Activated CD8-positive, alpha-beta T cell treated with anti-CD3 and anti-CD28 coated beads, Interleukin-2, amount 10 ng/mL, durations not matched to agents 7 days and 5 days (primary cell): ENCODE data around the gene TUBB2B. TPM values are rescaled to one million over a fixed set of nuclear protein-coding genes. Genes with fewer than 3 reads are reported as not detected.

Source experiments
- ATAC-seq: fragments of 150-1000 bp; cut with Tn5 transposase; one replicate; pipeline ENCODE4 v1.10.0; 2021; ENCODE audit warnings: moderate library complexity
- CTCF ChIA-PET: fragments of 350-600 bp; sonication (Branson Sonifier 250); formaldehyde crosslinking; loops from one replicate; lab custom pipeline; 2021; ENCODE audit warnings: antibody characterized with exemption; lab: Charles Lee
- POLR2A ChIA-PET: fragments of 350-600 bp; sonication (Branson Sonifier 250); formaldehyde crosslinking; loops from one replicate; lab custom pipeline; 2021; ENCODE audit warnings: antibody characterized with exemption; lab: Charles Lee
- DNase-seq: peaks from one replicate; pipeline ENCODE4 v3.0.0-alpha.2; 2020
- H3K27ac Mint-ChIP-seq: one replicate; pipeline ENCODE4 v1.8.0; 2021; ENCODE audit warnings: mild to moderate bottlenecking, mixed read lengths
- H3K27me3 Mint-ChIP-seq: one replicate; pipeline ENCODE4 v1.8.0; 2021; ENCODE audit warnings: low read depth, mixed read lengths
- H3K36me3 Mint-ChIP-seq: one replicate; pipeline ENCODE4 v1.8.0; 2021; ENCODE audit warnings: low read depth, mixed read lengths
- H3K4me1 Mint-ChIP-seq: one replicate; pipeline ENCODE4 v1.8.0; 2021; ENCODE audit warnings: low read depth, mixed read lengths
- H3K4me3 Mint-ChIP-seq: one replicate; pipeline ENCODE4 v1.8.0; 2021; ENCODE audit warnings: mild to moderate bottlenecking, mixed read lengths
- H3K9me3 Mint-ChIP-seq: one replicate; pipeline ENCODE4 v1.8.0; 2022; ENCODE audit warnings: mixed read lengths; ENCODE audit not compliant: insufficient read depth
- total RNA-seq, 2 experiments: library from RNA; stranded (reverse); gene quantifications; one replicate each; pipeline ENCODE4 v1.2.3, GENCODE V29; 2021

TUBB2B gene
- total RNA-seq, 2 experiments from 2014 or later, result not detected

GRCh38 chr6:3231247-3232016 lies 4.0 kb upstream of the TUBB2B start:
- H3K27ac Mint-ChIP-seq, result no peak overlapping the region
- H3K4me1 Mint-ChIP-seq, result peaks cover 48% of the 10 kb centered on the region
- no peak overlapping the region for H3K4me3 Mint-ChIP-seq
- ATAC-seq (no peak), DNase-seq (no peak)
- CTCF ChIA-PET, result interaction anchor here (4.3 kb wide), 1 partner anchor 19 kb away, joined by 19 read pairs; no protein-coding TSS in a partner anchor
- H3K27me3 Mint-ChIP-seq, result peaks cover 82% of the 10 kb centered on the region
- POLR2A ChIA-PET, result no interaction called here
- no peaks in the 10 kb centered on the region for H3K9me3 Mint-ChIP-seq
- H3K36me3 Mint-ChIP-seq, result no peaks in the 10 kb centered on the region

- POLR2A ChIA-PET, result no interaction called here
- Mint-ChIP-seq H3K27ac (no peak overlapping the region), H3K9me3 (no peaks in the 10 kb centered on the region), H3K36me3 (no peaks in the 10 kb centered on the region), H3K4me3 (no peak overlapping the region), H3K27me3 (peaks cover 84% of the 10 kb centered on the region), H3K4me1 (peaks cover 49% of the 10 kb centered on the region)
- no peak for ATAC-seq
- DNase-seq, result no peak
- CTCF ChIA-PET, result interaction anchor here (4.3 kb wide), 1 partner anchor 20 kb away, joined by 19 read pairs; no protein-coding TSS in a partner anchor
These were observed 3.4 kb upstream of the TUBB2B start for GRCh38 chr6:3230900-3231246.

GRCh38 chr6:3230256-3230882 lies 2.9 kb upstream of the TUBB2B start:
- peaks cover 83% of the 10 kb centered on the region for H3K27me3 Mint-ChIP-seq
- no peak for DNase-seq
- H3K4me3 Mint-ChIP-seq, result no peak overlapping the region
- peaks cover 46% of the 10 kb centered on the region for H3K4me1 Mint-ChIP-seq
- no peaks in the 10 kb centered on the region for H3K9me3 Mint-ChIP-seq
- no peak overlapping the region for H3K27ac Mint-ChIP-seq
- ChIA-PET POLR2A (no interaction called here), CTCF (interaction anchor here (4.3 kb wide), 1 partner anchor 20 kb away, joined by 19 read pairs; no protein-coding TSS in a partner anchor)
- no peaks in the 10 kb centered on the region for H3K36me3 Mint-ChIP-seq
- ATAC-seq, result no peak

DNA sequence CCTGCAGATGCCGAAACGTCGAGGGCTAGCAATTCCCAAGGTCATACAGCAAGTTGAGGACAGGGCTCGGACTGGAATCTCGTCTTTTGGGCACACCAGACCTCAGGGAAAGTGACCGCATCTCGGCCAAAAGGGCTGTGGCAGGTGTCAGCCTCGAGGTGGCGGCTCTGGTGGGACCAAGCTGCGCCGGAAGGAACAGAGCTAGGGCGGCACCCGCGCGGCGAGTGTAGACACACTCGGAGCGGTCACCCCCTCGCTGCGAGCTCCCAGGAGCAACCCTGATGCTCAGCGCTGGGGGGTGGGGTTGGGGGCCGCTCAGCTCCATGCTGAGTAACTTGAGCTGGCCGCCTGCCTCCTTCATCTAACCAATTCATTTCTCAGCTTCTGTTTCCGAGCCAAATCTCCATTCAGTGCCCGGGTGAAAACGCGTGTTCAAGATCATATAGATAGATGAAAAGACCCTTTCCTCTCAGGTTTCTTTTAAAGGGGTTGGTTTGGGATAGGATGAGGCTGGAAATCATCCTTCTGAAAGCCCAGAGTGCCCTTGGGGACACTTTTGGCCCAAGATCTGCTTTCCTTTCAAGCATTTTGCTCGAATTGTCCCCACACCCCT lies 2.2 kb upstream of the TUBB2B start:
- Mint-ChIP-seq H3K4me3 (peak overlapping the region; percentile 53), H3K4me1 (peaks cover 46% of the 10 kb centered on the region), H3K36me3 (no peaks in the 10 kb centered on the region), H3K27ac (no peak overlapping the region), H3K27me3 (peaks cover 81% of the 10 kb centered on the region), H3K9me3 (no peaks in the 10 kb centered on the region)
- DNase-seq (peak; percentile 51), ATAC-seq (peak; percentile 60)
- POLR2A ChIA-PET, result no interaction called here
- CTCF ChIA-PET, result interaction anchor here (1.0 to 4.3 kb wide), 2 partner anchors 21 to 24 kb away, joined by 3 to 19 read pairs; no protein-coding TSS in a partner anchor

GRCh38 chr6:3228771-3229565 lies 1.5 kb upstream of the TUBB2B start:
- Mint-ChIP-seq H3K27ac (no peak overlapping the region), H3K4me3 (peak overlapping the region; percentile 53), H3K27me3 (peaks cover 78% of the 10 kb centered on the region), H3K36me3 (no peaks in the 10 kb centered on the region), H3K9me3 (no peaks in the 10 kb centered on the region), H3K4me1 (peaks cover 46% of the 10 kb centered on the region)
- POLR2A ChIA-PET, result no interaction called here
- peak; percentile 56 for DNase-seq
- CTCF ChIA-PET, result interaction anchor here (1.0 to 4.3 kb wide), 2 partner anchors 22 to 25 kb away, joined by 3 to 19 read pairs; no protein-coding TSS in a partner anchor
- ATAC-seq, result peak; percentile 9

- ChIA-PET CTCF (interaction anchor here (1.9 kb wide), 1 partner anchor 23 kb away, joined by 12 read pairs; no protein-coding TSS in a partner anchor), POLR2A (interaction anchor here (0.6 kb wide), 1 partner anchor 234 kb away, joined by 4 read pairs; no protein-coding TSS in a partner anchor)
- Mint-ChIP-seq H3K36me3 (no peaks in the 10 kb centered on the region), H3K27ac (no peak overlapping the region), H3K27me3 (peaks cover 77% of the 10 kb centered on the region), H3K4me3 (peak overlapping the region; percentile 38), H3K4me1 (peaks cover 46% of the 10 kb centered on the region), H3K9me3 (no peaks in the 10 kb centered on the region)
- no peak for DNase-seq
- ATAC-seq, result no peak
These were observed 706 bp upstream of the TUBB2B start for GRCh38 chr6:3228046-3228671.

- Mint-ChIP-seq H3K4me1 (peaks cover 42% of the 10 kb centered on the region), H3K27ac (no peak overlapping the region), H3K27me3 (peaks cover 66% of the 10 kb centered on the region), H3K4me3 (peak overlapping the region; percentile 63), H3K9me3 (no peaks in the 10 kb centered on the region), H3K36me3 (no peaks in the 10 kb centered on the region)
- POLR2A ChIA-PET, result no interaction called here
- CTCF ChIA-PET, result interaction anchor here (1.9 kb wide), 1 partner anchor 25 kb away, joined by 12 read pairs; no protein-coding TSS in a partner anchor
- ATAC-seq (peak; percentile 19), DNase-seq (no peak)
These were observed 731 bp downstream of the TUBB2B start for GRCh38 chr6:3226481-3227362.

GRCh38 chr6:3226042-3226441 lies 1.4 kb downstream of the TUBB2B start:
- ChIA-PET POLR2A (no interaction called here), CTCF (interaction anchor here (1.9 kb wide), 1 partner anchor 26 kb away, joined by 12 read pairs; no protein-coding TSS in a partner anchor)
- no peaks in the 10 kb centered on the region for H3K9me3 Mint-ChIP-seq
- no peaks in the 10 kb centered on the region for H3K36me3 Mint-ChIP-seq
- ATAC-seq, result no peak
- peaks cover 62% of the 10 kb centered on the region for H3K27me3 Mint-ChIP-seq
- H3K4me3 Mint-ChIP-seq, result no peak overlapping the region
- H3K4me1 Mint-ChIP-seq, result peaks cover 37% of the 10 kb centered on the region
- no peak for DNase-seq
- no peak overlapping the region for H3K27ac Mint-ChIP-seq

DNA sequence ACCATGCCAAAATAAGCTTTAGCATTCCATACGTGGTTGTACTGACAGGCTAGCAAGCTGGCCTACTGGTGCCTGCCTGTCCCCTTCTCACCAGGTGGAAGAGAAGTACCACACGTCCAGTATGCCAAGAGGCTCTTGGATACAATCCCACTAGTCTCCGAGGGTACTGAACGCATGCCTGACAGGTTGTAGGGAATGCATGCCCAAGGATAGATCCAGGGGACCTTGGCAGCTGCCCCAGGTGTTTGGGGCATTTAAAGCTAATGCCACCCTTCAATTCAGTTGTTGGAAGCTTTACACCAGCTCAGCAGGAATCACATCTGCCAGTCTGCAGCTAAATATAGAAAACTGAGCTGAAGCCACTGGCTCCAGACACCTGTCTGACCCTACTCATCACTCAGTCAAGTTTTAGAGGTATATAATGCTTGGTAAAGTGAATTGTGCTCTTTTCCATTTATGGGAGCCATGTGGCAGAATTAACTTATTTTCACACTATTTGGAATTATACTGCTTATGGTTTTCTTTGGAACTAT lies 4.9 kb downstream of the TUBB2B start:
- H3K27me3 Mint-ChIP-seq, result peaks cover 53% of the 10 kb centered on the region

GRCh38 chr6:3221578-3221977 lies 5.9 kb downstream of the TUBB2B start:
- Mint-ChIP-seq H3K27me3 (peaks cover 47% of the 10 kb centered on the region), H3K4me3 (no peak overlapping the region), H3K9me3 (no peaks in the 10 kb centered on the region), H3K4me1 (peaks cover 2% of the 10 kb centered on the region), H3K36me3 (no peaks in the 10 kb centered on the region), H3K27ac (peak overlapping the region; percentile 53)
- ChIA-PET POLR2A (no interaction called here), CTCF (no interaction called here)
- ATAC-seq (no peak), DNase-seq (no peak)

More for the DNA sequence above, 4.9 kb downstream of the TUBB2B start:
- peaks cover 8% of the 10 kb centered on the region for H3K4me1 Mint-ChIP-seq
- CTCF ChIA-PET, result interaction anchor here (1.1 kb wide), 1 partner anchor 29 kb away, joined by 3 read pairs; no protein-coding TSS in a partner anchor
- POLR2A ChIA-PET, result no interaction called here
- no peaks in the 10 kb centered on the region for H3K9me3 Mint-ChIP-seq
- ATAC-seq, result no peak
- no peaks in the 10 kb centered on the region for H3K36me3 Mint-ChIP-seq
- DNase-seq, result no peak
- no peak overlapping the region for H3K27ac Mint-ChIP-seq
- H3K4me3 Mint-ChIP-seq, result no peak overlapping the region
